Stimulated activated CD8-positive, alpha-beta memory T cell treated with anti-CD3 and anti-CD28 coated beads, Interleukin-15, amount 100 ng/mL, for 4 hours (primary cell): ENCODE results near the gene BANK1.

Source experiments
- DNase-seq, 2 donors: peaks; one replicate each; pipeline ENCODE4 v3.0.0-alpha.2; 2020; ENCODE audit warnings: low read depth in 2 of 2

Gene BANK1

GRCh38 chr4:101818362-101818761 is 27.8 kb downstream of the BANK1 start:
- DNase-seq = no peak

- DNase-seq = no peak
Observed at GRCh38 chr4:101823864-101824263, 33.3 kb downstream of the BANK1 start.

GRCh38 chr4:101824500-101824899 is 34.0 kb downstream of the BANK1 start:
- DNase-seq = no peak

- no peak for DNase-seq
Observed at GRCh38 chr4:101825953-101826352, 35.4 kb downstream of the BANK1 start.

- no peak for DNase-seq
Observed at GRCh38 chr4:101831816-101832215, 41.3 kb downstream of the BANK1 start.

GRCh38 chr4:101833480-101833879 is 43.0 kb downstream of the BANK1 start:
- DNase-seq = no peak

GRCh38 chr4:101835121-101835904 is 44.8 kb downstream of the BANK1 start:
- no peak for DNase-seq

GRCh38 chr4:101843054-101843453 is 52.5 kb downstream of the BANK1 start:
- DNase-seq = no peak

- no peak for DNase-seq
Observed at GRCh38 chr4:101846550-101846949, 56.0 kb downstream of the BANK1 start.

- no peak for DNase-seq
Observed at GRCh38 chr4:101850698-101851097, 60.2 kb downstream of the BANK1 start.

GRCh38 chr4:101851672-101852071 is 61.1 kb downstream of the BANK1 start:
- no peak for DNase-seq

- no peak for DNase-seq
Observed at GRCh38 chr4:101853028-101853427, 62.5 kb downstream of the BANK1 start.

GRCh38 chr4:101853691-101854090 is 63.2 kb downstream of the BANK1 start:
- DNase-seq = no peak

GRCh38 chr4:101855239-101855638 is 64.7 kb downstream of the BANK1 start:
- DNase-seq = no peak

- DNase-seq = no peak
Observed at GRCh38 chr4:101856149-101856548, 65.6 kb downstream of the BANK1 start.

- DNase-seq = no peak
Observed at GRCh38 chr4:101857176-101857575, 66.6 kb downstream of the BANK1 start.

GRCh38 chr4:101858641-101859040 is 68.1 kb downstream of the BANK1 start:
- no peak for DNase-seq

GRCh38 chr4:101862595-101862994 is 72.1 kb downstream of the BANK1 start:
- no peak for DNase-seq

GRCh38 chr4:101864660-101865059 is 74.1 kb downstream of the BANK1 start:
- DNase-seq = no peak

- DNase-seq = no peak
Observed at GRCh38 chr4:101865501-101866062, 75.1 kb downstream of the BANK1 start.

- no peak for DNase-seq
Observed at GRCh38 chr4:101870874-101871273, 80.3 kb downstream of the BANK1 start.

- no peak for DNase-seq
Observed at GRCh38 chr4:101871962-101872676, 81.6 kb downstream of the BANK1 start.

GRCh38 chr4:101885574-101885973 is 95.0 kb downstream of the BANK1 start:
- DNase-seq = no peak
